CD4-positive, alpha-beta T cell treated with Interleukin-12 subunit alpha and Interleukin-12 subunit beta, for 1 hour (primary cell): ENCODE measurements around the gene CTDNEP1.
A peak's percentile ranks its signal among the peaks of the same experiment; 100 is the strongest.

Experiments used
- DNase-seq: peaks from one replicate; pipeline ENCODE4 v3.0.0-alpha.2; 2020

CTDNEP1 gene

GRCh38 chr17:7279448-7279847 is 27.9 kb upstream of the CTDNEP1 start:
- no peak for DNase-seq

- no peak for DNase-seq
Observed at GRCh38 chr17:7266784-7267183, 15.2 kb upstream of the CTDNEP1 start.

GRCh38 chr17:7263801-7264078 is 12.2 kb upstream of the CTDNEP1 start:
- no peak for DNase-seq

- no peak for DNase-seq
Observed at GRCh38 chr17:7262935-7263800, 11.6 kb upstream of the CTDNEP1 start.

GRCh38 chr17:7262192-7262934 is 10.8 kb upstream of the CTDNEP1 start, which contains the start of gene CLDN7:
TSS of gene CLDN7 (minus strand) at chr17:7262478. CDS start at chr17:7262043, 435 bp downstream.
- no peak for DNase-seq

GRCh38 chr17:7261379-7262191 is 10.1 kb upstream of the CTDNEP1 start:
- peak; percentile 39 for DNase-seq

- DNase-seq: peak; percentile 39
Observed at GRCh38 chr17:7260651-7261378, 9.3 kb upstream of the CTDNEP1 start.

- no peak for DNase-seq
Observed at GRCh38 chr17:7260151-7260550, 8.6 kb upstream of the CTDNEP1 start.

- DNase-seq: no peak
Observed at GRCh38 chr17:7259555-7259889, 8.0 kb upstream of the CTDNEP1 start.

GRCh38 chr17:7258731-7259554 is 7.4 kb upstream of the CTDNEP1 start:
- no peak for DNase-seq

- no peak for DNase-seq
Observed at GRCh38 chr17:7256766-7257456, 5.4 kb upstream of the CTDNEP1 start.

- no peak for DNase-seq
Observed at GRCh38 chr17:7254511-7254910, 3.0 kb upstream of the CTDNEP1 start.

GRCh38 chr17:7253082-7253481 is 1.5 kb upstream of the CTDNEP1 start:
- DNase-seq: no peak

GRCh38 chr17:7252176-7253043 is 876 bp upstream of the CTDNEP1 start, which contains the start of gene ELP5:
TSS of gene ELP5 (plus strand) at chr17:7252215. CDS start at chr17:7252551, 336 bp downstream.
- DNase-seq: peak; percentile 89

GRCh38 chr17:7250695-7251627 is 573 bp downstream of the CTDNEP1 start:
- peak; percentile 73 for DNase-seq

- DNase-seq: no peak
Observed at GRCh38 chr17:7249830-7250229, 1.7 kb downstream of the CTDNEP1 start.

GRCh38 chr17:7249214-7249613 is 2.3 kb downstream of the CTDNEP1 start:
- DNase-seq: no peak

- DNase-seq: no peak
Observed at GRCh38 chr17:7248796-7249195, 2.7 kb downstream of the CTDNEP1 start.

- no peak for DNase-seq
Observed at GRCh38 chr17:7246779-7247178, 4.8 kb downstream of the CTDNEP1 start.
